GM20000 (cell line): ENCODE data around the gene CDC42BPA.
"Not testable (repeated sequence)": the region's sequence is repeated elsewhere in the genome, so short reads cannot be mapped to it uniquely, and the experiment has no call there.

Source experiments
- DNase-seq: peaks from one replicate; pipeline ENCODE4 v3.0.0; 2012; ENCODE audit warnings: low spot score
- TF ChIP-seq, protein P1 (sequence below): IDR thresholded peaks from 2 replicates; pipeline ENCODE4 v1.5.1; 2012; ENCODE audit warnings: mild to moderate bottlenecking, control low read depth; ENCODE audit errors: extremely low read depth, missing control alignments

CDC42BPA gene

DNA sequence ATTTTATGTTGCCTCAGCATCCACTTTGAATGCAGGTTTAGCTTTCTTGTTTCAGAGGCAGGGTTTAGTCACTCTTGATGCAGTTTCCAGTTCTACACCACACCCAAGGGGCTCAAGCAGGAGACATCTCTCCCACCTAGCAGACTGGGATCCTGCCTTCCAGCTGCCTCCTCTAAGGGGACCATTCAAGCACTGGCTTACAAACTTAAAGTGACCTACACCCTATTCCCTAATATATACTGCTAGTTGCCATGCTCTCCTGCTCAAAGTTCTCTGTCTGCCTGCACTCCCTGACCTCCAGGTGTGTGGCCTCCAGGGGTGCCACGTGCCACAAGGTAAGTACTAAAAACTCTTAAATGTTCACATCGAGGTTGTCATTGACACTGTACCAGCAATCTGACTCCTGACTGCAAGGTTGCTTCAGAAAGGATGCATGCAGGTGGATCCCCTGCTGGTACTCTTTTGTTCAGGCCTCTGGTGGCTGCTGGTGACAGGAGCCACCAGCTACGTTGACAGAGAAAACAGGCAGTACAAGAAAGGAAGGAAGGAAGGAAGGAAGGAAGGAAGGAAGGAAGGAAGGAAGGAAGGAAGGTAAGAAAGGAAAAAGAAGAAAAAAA, 192.3 kb downstream of the CDC42BPA start:
- TF ChIP-seq, protein P1, sequence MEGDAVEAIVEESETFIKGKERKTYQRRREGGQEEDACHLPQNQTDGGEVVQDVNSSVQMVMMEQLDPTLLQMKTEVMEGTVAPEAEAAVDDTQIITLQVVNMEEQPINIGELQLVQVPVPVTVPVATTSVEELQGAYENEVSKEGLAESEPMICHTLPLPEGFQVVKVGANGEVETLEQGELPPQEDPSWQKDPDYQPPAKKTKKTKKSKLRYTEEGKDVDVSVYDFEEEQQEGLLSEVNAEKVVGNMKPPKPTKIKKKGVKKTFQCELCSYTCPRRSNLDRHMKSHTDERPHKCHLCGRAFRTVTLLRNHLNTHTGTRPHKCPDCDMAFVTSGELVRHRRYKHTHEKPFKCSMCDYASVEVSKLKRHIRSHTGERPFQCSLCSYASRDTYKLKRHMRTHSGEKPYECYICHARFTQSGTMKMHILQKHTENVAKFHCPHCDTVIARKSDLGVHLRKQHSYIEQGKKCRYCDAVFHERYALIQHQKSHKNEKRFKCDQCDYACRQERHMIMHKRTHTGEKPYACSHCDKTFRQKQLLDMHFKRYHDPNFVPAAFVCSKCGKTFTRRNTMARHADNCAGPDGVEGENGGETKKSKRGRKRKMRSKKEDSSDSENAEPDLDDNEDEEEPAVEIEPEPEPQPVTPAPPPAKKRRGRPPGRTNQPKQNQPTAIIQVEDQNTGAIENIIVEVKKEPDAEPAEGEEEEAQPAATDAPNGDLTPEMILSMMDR = no peak
- no peak for DNase-seq

DNA sequence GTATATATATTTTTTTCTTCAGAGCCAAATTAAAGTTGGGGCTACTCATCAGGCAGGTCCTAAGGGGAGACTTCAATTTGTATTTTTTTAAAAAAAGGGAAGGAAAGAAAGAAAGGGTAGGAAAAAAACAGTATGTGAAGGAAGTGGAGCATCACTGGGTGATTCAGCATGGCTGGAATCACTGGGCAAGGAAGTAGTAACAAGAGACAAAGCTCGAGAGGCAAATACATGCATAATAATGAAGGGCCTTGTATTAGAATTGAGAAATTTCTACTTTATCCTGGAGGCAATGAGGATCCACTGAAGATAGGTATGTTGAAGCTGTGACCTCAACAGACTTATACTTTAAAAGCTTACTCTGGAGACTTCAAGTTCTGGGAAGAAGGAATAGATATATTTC, 193.8 kb downstream of the CDC42BPA start:
- TF ChIP-seq, protein P1 = no peak
- DNase-seq = no peak

DNA sequence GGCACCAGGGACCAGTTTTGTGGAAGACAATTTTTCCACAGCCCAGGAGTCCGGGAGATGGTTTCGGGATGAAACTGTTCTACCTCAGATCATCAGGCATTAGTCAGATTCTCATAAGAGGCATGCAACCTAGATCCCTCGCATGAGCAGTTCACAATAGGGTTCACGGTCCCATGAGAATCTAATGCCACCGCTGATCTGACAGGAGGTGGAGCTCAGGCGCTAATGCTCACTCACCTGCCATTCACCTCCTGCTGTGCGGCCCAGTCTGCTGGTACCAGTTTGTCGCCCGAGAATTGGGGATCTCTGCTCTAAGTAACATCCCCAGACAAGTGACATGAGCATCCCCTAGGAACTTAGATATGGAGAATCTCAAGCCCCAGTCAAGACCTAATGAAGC, 197.5 kb downstream of the CDC42BPA start:
- DNase-seq = no peak
- TF ChIP-seq, protein P1 = no peak

DNA sequence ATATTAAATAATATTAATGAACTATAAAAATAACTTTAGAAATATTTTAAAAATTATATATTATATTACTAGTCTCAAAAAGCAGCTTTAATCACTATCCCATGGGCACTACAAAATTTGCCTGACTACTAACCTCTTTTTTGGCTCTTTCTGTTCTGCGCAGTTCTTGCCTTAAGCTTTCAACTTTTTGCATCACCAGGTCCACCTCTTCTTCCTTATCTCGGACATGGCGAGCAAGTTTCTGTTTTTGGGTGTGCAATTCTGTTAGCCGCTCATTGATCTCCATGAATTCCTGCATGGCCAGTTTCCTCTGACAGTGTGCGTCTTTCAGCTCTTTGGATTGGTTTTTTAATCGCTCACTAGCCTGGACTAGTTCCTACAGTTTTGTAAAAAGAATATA, 205.8 kb downstream of the CDC42BPA start:
- TF ChIP-seq, protein P1 = no peak
- DNase-seq = no peak

DNA sequence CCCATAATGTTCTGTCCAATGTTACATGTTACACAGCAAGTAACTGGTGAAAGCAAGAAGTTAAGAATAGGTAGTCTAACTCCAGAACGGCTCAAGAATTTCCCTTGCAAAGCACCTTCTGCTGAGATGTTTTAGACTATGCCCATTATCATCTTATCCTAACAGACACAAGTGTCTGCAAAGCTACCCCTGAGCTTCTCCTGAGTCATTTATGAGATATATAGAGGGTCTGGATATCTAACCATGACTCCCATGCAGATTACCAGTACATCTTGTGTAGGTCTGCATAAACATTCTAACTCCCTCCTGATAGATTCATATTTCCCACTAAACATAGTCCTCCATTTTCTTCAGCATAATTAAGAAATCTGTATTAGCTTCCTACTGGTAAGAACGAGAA, 206.5 kb downstream of the CDC42BPA start:
- no peak for DNase-seq
- TF ChIP-seq, protein P1 = no peak

DNA sequence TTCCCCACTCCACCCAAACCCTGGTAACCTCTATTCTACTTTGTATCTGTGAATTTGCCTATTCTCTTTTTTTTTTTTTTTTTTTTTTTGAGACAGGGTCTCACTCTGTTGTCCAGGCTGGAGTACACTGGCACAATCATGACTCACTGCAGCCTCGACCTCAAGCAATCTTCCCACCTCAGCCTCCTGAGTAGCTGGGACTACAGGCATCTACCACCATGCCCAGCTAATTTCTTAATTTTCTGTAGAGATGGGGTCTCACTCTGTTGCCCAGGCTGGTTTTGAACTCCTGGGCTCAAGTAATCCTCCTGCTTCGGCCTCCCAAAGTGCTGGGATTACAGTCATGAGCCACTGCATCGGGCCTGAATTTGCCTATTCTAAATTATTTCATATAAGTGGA, 213.0 kb downstream of the CDC42BPA start:
- DNase-seq = not testable (repeated sequence)

DNA sequence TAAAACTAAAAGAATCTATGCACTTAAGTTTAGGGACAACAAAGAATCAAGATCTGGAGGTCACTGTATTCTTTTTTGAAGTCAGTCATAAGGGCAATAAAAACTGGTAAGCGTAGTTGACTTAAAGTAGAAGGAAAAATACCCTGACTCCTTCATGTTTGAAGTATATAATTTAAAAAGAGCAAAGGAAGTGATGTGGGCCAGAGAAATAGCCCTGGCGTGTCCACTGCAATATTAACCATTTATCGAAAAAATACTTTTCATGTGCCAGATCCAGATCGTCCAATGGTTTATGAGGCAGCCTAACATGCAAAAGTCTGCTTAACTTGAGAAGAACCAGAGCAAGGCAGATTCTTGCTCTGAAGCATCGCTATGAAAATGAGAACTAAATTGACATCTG, 216.2 kb downstream of the CDC42BPA start:
- TF ChIP-seq, protein P1 = no peak
- no peak for DNase-seq

DNA sequence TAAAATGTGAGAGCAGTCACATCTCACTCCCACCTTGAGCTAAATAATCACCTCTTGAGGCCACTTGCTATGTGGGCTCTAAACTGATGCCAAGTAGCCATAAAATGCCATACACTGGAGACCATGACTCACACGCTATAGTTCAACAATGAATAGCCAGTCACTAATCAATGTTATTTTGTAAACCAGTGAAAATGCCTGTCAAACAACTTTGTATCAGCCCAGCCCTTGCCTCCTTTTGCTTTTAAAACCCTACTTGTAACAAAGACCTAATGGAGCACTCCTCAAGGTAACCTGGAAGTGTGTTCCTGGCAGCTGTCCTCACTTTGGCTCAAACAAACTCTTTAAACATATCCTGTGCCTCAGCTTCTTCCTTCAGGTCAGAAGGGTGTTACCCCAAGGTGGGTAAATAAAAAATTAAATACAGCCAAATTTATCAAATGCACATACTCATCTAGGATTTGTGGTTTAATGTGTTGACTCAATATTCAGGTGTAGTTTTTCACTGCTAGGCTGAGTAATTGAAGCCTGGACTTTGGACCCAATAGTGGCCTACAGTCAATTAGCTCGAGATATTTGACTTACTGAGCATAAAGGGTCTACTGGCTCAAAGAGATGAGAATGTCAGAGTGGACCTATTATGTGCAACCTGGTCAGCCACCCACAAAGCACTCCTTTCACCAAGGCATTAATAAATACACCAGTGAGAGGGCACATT, 223.9 kb downstream of the CDC42BPA start:
- TF ChIP-seq, protein P1 = no peak
- DNase-seq = no peak
